Vagina (tissue), 2 donors: ENCODE data around the gene SCML1. TPM values are rescaled to one million over a fixed set of nuclear protein-coding genes. Genes with fewer than 3 reads are reported as not detected.

Source experiments
- DNase-seq, 2 donors: peaks; one replicate each; pipeline ENCODE4 v3.0.0-alpha.2; 2017; ENCODE audit errors: extremely low spot score in 2 of 2
- H3K27ac ChIP-seq: fragments of 200-600 bp; sonication (generic); one replicate; pipeline ENCODE4 v1.5.1; 2019
- H3K27me3 ChIP-seq: fragments of 200-600 bp; sonication (generic); one replicate; pipeline ENCODE4 v1.5.1; 2019
- H3K36me3 ChIP-seq, 2 donors: fragments of 200-600 bp; sonication (generic); one replicate each; pipeline ENCODE4 v1.5.1; 2017 to 2019
- H3K4me1 ChIP-seq: fragments of 200-600 bp; sonication (generic); one replicate; pipeline ENCODE4 v1.5.1; 2019
- H3K4me3 ChIP-seq, 2 donors: fragments of 200-600 bp; sonication (generic); 1 replicate in 1 of 2; 2 replicates in 1 of 2; pipeline ENCODE4 v1.5.1; 2016 to 2019
- H3K9me3 ChIP-seq: fragments of 200-600 bp; sonication (generic); one replicate; pipeline ENCODE4 v1.5.1; 2019
- CTCF ChIP-seq, 3 experiments: fragments of 450-650 bp in 2 of 3; fragments of 200-600 bp in 1 of 3; sonication (generic) in 1 of 3; IDR thresholded peaks; one replicate each; pipeline ENCODE4 v1.5.1; 2017 to 2019; ENCODE audit warnings: antibody characterized with exemption in 3 of 3, mild to moderate bottlenecking in 2 of 3, moderate library complexity in 2 of 3
- POLR2A ChIP-seq, 2 donors: fragments of 450-650 bp; IDR thresholded peaks; one replicate each; pipeline ENCODE4 v1.6.1; 2017; ENCODE audit warnings: antibody characterized with exemption in 2 of 2, mild to moderate bottlenecking in 2 of 2, moderate library complexity in 2 of 2
- POLR2AphosphoS5 ChIP-seq, 2 donors: sonication (generic); formaldehyde crosslinking; IDR thresholded peaks; one replicate each; pipeline ENCODE4 v1.9.0; 2017; ENCODE audit warnings: antibody characterized with exemption in 2 of 2, mild to moderate bottlenecking in 2 of 2, low read depth in 1 of 2; ENCODE audit not compliant: insufficient read depth in 1 of 2
- intact Hi-C: fragments of 100-400 bp; cut with DNase I; formaldehyde crosslinking; loops from one replicate; pipeline ENCODE4 v1.15.1; 2023
- total RNA-seq: library from RNA; depleted of rRNA; stranded (reverse); fragments of >200 nt; gene quantifications from one replicate; pipeline ENCODE4 v1.2.3, GENCODE V29; 2016

SCML1 gene
- total RNA-seq, 1 donor from 2014 or later, result 11.8 TPM

- Histone ChIP-seq H3K9me3 (no peaks in the 10 kb centered on the region), H3K36me3 (no peaks in the 10 kb centered on the region), H3K4me1 (no peaks in the 10 kb centered on the region), H3K27me3 (no peaks in the 10 kb centered on the region), H3K27ac (no peak overlapping the region), H3K4me3 (no peak overlapping the region)
- TF ChIP-seq POLR2A (IDR thresholded peaks at IDR 0.05), result no peak
- no peak for TF ChIP-seq CTCF (IDR thresholded peaks at IDR 0.05)
- TF ChIP-seq POLR2AphosphoS5 (IDR thresholded peaks at IDR 0.05; ENCODE audit: insufficient read depth in 1 of 2, low read depth in 1 of 2), result no peak
- intact Hi-C loops, result no loop called here
- DNase-seq, result no peak
Measured at GRCh38 chrX:17697191-17697590, 40.1 kb upstream of the SCML1 start.

GRCh38 chrX:17700976-17701375 lies 36.3 kb upstream of the SCML1 start:
- no peaks in the 10 kb centered on the region for H3K27me3 ChIP-seq
- H3K4me1 ChIP-seq, result no peaks in the 10 kb centered on the region
- DNase-seq, result no peak
- no peaks in the 10 kb centered on the region for H3K36me3 ChIP-seq
- TF ChIP-seq CTCF (IDR thresholded peaks at IDR 0.05), result no peak
- TF ChIP-seq POLR2A (IDR thresholded peaks at IDR 0.05), result no peak
- no peak for TF ChIP-seq POLR2AphosphoS5 (IDR thresholded peaks at IDR 0.05; ENCODE audit: insufficient read depth in 1 of 2, low read depth in 1 of 2)
- intact Hi-C loops, result no loop called here
- no peaks in the 10 kb centered on the region for H3K9me3 ChIP-seq
- no peak overlapping the region for H3K27ac ChIP-seq
- no peak overlapping the region for H3K4me3 ChIP-seq

- intact Hi-C loops, result no loop called here
- DNase-seq, result no peak
- no peaks in the 10 kb centered on the region for H3K9me3 ChIP-seq
- no peaks in the 10 kb centered on the region for H3K27me3 ChIP-seq
- H3K36me3 ChIP-seq, result no peaks in the 10 kb centered on the region
- no peak overlapping the region for H3K4me3 ChIP-seq
- H3K27ac ChIP-seq, result no peak overlapping the region
- no peaks in the 10 kb centered on the region for H3K4me1 ChIP-seq
- TF ChIP-seq POLR2A (IDR thresholded peaks at IDR 0.05), result no peak
- no peak for TF ChIP-seq POLR2AphosphoS5 (IDR thresholded peaks at IDR 0.05; ENCODE audit: insufficient read depth in 1 of 2, low read depth in 1 of 2)
- no peak for TF ChIP-seq CTCF (IDR thresholded peaks at IDR 0.05)
Measured at GRCh38 chrX:17703201-17703600, 34.1 kb upstream of the SCML1 start.

- intact Hi-C loops, result no loop called here
Measured at GRCh38 chrX:17705211-17705610, 32.1 kb upstream of the SCML1 start.

GRCh38 chrX:17706676-17707075 lies 30.6 kb upstream of the SCML1 start:
- intact Hi-C loops, result no loop called here
- no peak overlapping the region for H3K27ac ChIP-seq
- TF ChIP-seq POLR2A (IDR thresholded peaks at IDR 0.05) (no peak), CTCF (IDR thresholded peaks at IDR 0.05) (no peak), POLR2AphosphoS5 (IDR thresholded peaks at IDR 0.05; ENCODE audit: insufficient read depth in 1 of 2, low read depth in 1 of 2) (no peak)
- no peaks in the 10 kb centered on the region for H3K9me3 ChIP-seq
- no peaks in the 10 kb centered on the region for H3K36me3 ChIP-seq
- no peaks in the 10 kb centered on the region for H3K4me1 ChIP-seq
- H3K4me3 ChIP-seq, result no peak overlapping the region
- no peaks in the 10 kb centered on the region for H3K27me3 ChIP-seq
- no peak for DNase-seq

More at GRCh38 chrX:17705211-17705610, 32.1 kb upstream of the SCML1 start:
- no peak for DNase-seq
- Histone ChIP-seq H3K4me1 (no peaks in the 10 kb centered on the region), H3K4me3 (no peak overlapping the region), H3K36me3 (no peaks in the 10 kb centered on the region), H3K27me3 (no peaks in the 10 kb centered on the region), H3K27ac (no peak overlapping the region), H3K9me3 (no peaks in the 10 kb centered on the region)
- TF ChIP-seq POLR2A (IDR thresholded peaks at IDR 0.05), result no peak
- no peak for TF ChIP-seq CTCF (IDR thresholded peaks at IDR 0.05)
- TF ChIP-seq POLR2AphosphoS5 (IDR thresholded peaks at IDR 0.05; ENCODE audit: insufficient read depth in 1 of 2, low read depth in 1 of 2), result no peak
